ENCODE data around the gene TMEM214. TPM values are rescaled to one million over a fixed set of nuclear protein-coding genes. Genes with fewer than 3 reads are reported as not detected.

The TMEM214 gene
- total RNA-seq, 1 donor, result 71.6 TPM

DNA sequence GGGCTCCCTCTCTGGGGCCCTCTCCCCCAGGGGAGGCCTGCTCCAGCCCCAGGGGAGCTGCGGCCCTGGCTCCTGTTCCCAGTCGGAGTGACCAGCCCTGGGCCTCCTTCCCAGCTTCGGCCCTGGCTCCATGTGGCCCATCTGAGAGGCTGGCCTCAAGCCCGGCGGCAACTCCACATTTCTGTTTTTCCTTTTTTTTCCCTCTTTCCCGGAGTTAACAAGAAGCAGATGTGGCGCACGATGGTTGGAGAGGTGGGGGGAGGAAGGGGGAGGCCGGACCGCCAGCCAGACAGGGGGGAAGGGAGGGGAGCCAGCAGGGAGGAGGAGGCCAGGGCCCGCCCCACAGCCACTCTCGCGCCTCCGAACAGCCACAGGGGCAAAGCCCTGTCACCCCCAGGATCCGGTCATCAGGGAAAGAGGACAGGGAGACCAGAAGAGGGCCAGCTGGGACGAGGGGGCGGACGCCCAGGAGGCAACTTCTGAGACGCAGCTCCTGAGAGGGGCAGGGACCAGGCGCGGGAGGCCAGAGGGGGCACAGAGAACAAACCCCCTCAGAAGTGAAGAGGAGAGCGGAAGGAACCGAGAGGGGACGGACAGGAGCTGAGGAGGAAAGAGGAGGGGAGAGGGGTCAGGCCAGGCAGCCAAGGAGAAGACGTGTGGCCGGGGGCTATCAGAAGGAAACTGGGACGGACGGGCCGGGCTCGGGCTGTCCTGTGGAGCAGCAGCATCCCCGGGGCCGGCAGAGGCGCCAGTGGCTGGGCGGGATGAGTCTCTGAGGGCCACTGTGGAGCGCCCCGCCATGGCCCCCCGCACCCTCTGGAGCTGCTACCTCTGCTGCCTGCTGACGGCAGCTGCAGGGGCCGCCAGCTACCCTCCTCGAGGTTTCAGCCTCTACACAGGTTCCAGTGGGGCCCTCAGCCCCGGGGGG, 45.8 kb downstream of the TMEM214 start, which contains the start of gene EMILIN1:
TSS of gene EMILIN1 (plus strand) at position 349 of the 928 bp plus-strand sequence. CDS start at position 800, 451 bp downstream.
- DNase-seq (ENCODE audit: low read depth), result peak; percentile 97
- peak within 1 kb of the TSS; percentile 94 for H3K4me3 ChIP-seq (ENCODE audit: low read depth, low read length)
- TF ChIP-seq, protein P1, sequence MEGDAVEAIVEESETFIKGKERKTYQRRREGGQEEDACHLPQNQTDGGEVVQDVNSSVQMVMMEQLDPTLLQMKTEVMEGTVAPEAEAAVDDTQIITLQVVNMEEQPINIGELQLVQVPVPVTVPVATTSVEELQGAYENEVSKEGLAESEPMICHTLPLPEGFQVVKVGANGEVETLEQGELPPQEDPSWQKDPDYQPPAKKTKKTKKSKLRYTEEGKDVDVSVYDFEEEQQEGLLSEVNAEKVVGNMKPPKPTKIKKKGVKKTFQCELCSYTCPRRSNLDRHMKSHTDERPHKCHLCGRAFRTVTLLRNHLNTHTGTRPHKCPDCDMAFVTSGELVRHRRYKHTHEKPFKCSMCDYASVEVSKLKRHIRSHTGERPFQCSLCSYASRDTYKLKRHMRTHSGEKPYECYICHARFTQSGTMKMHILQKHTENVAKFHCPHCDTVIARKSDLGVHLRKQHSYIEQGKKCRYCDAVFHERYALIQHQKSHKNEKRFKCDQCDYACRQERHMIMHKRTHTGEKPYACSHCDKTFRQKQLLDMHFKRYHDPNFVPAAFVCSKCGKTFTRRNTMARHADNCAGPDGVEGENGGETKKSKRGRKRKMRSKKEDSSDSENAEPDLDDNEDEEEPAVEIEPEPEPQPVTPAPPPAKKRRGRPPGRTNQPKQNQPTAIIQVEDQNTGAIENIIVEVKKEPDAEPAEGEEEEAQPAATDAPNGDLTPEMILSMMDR (IDR thresholded peaks at IDR 0.05; ENCODE audit: insufficient read depth, low read length), result peak; percentile 30

DNA sequence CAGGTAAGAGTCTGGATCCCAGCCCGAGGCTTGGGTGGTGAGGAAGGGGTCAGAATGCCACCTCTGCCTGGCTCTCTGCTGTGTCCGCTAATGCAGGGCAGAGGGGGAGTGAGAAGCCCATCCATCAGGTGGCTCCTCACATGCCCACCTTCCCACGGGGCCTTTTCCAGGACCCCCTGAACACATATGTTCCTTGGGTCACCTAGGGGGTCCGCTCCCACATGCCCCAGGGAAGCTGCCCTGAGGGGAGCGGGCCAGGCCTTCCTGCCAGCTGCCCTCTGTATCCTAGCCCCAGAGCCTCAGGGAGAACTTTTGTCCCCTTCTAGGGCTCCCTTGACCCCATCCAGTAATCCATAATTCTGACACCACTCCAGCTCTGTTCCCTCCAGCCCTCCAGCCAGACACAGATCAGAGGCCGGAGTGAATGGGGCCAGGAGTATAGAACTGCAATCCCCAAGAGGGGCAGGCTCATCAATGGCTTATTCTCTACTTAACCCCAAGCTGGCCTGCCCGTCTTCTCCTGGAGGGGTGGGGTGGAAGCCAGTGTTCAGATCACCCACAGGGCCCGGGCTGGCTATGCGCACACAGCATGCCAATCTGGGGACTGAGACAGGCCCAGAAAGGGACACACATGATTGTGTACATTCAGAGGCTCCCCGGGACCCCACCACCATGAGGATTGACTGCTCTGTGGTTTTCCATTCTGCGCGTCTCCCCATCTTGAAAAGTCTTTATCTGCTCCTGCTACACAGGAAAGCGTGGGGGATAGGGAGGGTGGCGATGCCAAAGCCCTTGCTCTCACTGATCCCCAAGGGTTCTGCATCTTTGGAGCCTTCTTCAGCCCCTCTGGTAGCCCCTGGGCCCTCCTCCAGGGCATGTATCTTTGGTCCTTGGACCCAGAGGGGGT, 46.7 kb downstream of the TMEM214 start:
- H3K4me3 ChIP-seq (ENCODE audit: low read depth, low read length), result peak overlapping the region; percentile 94
- TF ChIP-seq, protein P1 (IDR thresholded peaks at IDR 0.05; ENCODE audit: insufficient read depth, low read length), result no peak
- DNase-seq (ENCODE audit: low read depth), result no peak

DNA sequence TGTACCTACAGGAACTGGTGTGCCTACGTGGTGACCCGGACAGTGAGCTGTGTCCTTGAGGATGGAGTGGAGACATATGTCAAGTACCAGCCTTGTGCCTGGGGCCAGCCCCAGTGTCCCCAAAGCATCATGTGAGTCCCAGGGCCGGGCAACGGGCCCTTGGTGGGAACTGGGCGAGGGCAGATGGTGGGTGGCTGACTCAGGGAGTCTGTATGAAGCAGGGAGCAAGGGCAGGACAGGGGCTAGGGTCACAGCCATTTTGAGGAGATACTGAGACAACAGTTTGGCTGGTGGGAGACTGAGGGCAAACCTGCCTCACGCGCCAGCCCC, 47.3 kb downstream of the TMEM214 start:
- peak overlapping the region; percentile 94 for H3K4me3 ChIP-seq (ENCODE audit: low read depth, low read length)
- DNase-seq (ENCODE audit: low read depth), result no peak
- TF ChIP-seq, protein P1 (IDR thresholded peaks at IDR 0.05; ENCODE audit: insufficient read depth, low read length), result no peak

- TF ChIP-seq, protein P1 (IDR thresholded peaks at IDR 0.05; ENCODE audit: insufficient read depth, low read length), result no peak
- no peak for DNase-seq (ENCODE audit: low read depth)
- peak overlapping the region; percentile 94 for H3K4me3 ChIP-seq (ENCODE audit: low read depth, low read length)
Measured at GRCh38 chr2:27080603-27080936, 47.8 kb downstream of the TMEM214 start.

DNA sequence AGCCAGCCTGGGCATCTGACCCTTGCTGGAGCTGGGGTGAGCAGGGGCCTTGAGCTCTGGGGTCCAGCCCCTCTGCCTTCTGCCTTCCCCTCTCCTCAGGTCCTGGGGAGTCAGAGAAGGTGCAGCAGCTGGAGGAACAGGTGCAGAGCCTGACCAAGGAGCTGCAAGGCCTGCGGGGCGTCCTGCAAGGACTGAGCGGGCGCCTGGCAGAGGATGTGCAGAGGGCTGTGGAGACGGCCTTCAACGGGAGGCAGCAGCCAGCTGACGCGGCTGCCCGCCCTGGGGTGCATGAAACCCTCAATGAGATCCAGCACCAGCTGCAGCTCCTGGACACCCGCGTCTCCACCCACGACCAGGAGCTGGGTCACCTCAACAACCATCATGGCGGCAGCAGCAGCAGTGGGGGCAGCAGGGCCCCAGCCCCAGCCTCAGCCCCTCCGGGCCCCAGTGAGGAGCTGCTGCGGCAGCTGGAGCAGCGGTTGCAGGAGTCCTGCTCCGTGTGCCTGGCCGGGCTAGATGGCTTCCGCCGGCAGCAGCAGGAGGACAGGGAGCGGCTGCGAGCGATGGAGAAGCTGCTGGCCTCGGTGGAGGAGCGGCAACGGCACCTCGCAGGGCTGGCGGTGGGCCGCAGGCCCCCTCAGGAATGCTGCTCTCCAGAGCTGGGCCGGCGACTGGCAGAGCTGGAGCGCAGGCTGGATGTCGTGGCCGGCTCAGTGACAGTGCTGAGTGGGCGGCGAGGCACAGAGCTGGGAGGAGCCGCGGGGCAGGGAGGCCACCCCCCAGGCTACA, 49.4 kb downstream of the TMEM214 start:
- TF ChIP-seq, protein P1 (IDR thresholded peaks at IDR 0.05; ENCODE audit: insufficient read depth, low read length), result no peak
- no peak for DNase-seq (ENCODE audit: low read depth)
- no peak overlapping the region for H3K4me3 ChIP-seq (ENCODE audit: low read depth, low read length)

GRCh38 chr2:27082773-27083409, 50.1 kb downstream of the TMEM214 start:
- TF ChIP-seq, protein P1 (IDR thresholded peaks at IDR 0.05; ENCODE audit: insufficient read depth, low read length), result no peak
- H3K4me3 ChIP-seq (ENCODE audit: low read depth, low read length), result no peak overlapping the region
- no peak for DNase-seq (ENCODE audit: low read depth)

Measured in fibroblast of the aortic adventitia (primary cell).